NCI-H226 (cell line): ENCODE measurements around the gene SOSTDC1.
A peak's percentile ranks its signal among the peaks of the same experiment; 100 is the strongest.
"Not testable (repeated sequence)": the region's sequence is repeated elsewhere in the genome, so short reads cannot be mapped to it uniquely, and the experiment has no call there.

Source experiments
- DNase-seq: peaks from one replicate; pipeline ENCODE4 v3.0.0-alpha.2; 2015

Gene SOSTDC1

DNA sequence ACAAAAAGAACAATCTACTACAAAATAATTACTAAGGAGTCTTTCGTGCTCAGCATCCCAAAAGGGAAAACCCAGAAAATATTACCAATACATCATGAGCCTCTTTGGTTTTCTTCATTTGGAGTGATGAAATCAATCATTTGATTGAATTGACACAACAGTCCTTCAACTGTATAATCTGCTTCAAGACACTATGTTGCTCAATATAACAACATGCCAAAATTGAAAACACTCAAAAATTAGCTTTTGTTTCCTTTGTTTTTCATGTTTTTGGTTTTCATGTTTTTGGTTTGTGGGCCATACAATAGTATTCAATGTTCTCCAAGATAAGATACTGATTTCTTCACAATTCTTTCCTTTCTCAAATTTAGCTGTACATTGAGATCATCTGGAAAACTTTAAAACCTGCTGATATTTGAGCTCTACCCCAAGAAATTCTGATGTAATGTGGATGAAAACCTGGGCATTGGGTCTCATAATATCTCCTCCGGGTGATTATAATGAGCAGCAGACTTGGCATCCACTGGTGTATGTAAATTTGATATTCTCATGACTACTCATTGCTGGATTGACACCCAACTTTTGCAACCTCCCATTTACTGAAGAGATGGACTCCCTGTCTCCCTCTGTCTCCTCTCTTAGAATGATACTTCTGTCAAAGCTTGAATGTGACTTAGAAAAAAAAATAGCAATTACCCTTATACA lies 4.6 kb downstream of the SOSTDC1 start:
- no peak for DNase-seq

DNA sequence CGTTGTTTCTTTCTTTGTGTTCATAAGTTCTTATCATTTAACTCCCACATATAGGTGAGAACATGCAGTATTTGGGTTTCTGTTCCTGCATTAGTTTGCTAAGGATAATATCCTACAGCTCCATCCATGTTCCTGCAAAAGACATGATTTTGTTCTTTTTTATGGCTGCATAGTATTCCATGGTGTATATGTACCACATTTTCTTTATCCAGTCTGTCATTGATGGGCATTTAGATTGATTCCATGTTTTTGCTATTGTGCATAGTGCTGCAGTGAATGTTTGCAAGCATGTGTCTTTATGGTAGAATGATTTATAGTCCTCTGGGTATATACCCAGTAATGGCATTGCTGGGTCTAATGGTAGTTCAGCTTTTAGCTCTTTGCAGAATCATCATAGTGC lies 9.2 kb downstream of the SOSTDC1 start:
- DNase-seq, result not testable (repeated sequence)

DNA sequence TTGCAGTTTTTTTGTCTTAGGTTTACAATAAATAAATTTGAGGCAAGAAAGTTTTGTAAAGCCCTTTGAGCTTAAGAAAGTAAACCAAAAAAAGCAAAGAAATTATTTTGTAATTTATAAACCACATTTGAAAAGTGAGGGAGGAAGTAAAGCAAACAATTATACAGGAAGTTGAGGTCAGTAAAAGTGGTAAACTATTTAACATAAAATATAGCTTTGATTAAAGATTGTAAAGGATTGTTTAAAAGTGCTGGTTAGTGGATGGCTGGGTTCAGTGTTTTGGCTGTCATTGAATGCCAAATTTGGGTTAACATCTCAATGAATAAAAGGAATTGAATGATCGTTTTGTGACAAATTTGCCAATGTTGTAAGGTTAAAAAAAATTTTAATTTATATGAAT lies 9.9 kb downstream of the SOSTDC1 start:
- DNase-seq, result no peak

DNA sequence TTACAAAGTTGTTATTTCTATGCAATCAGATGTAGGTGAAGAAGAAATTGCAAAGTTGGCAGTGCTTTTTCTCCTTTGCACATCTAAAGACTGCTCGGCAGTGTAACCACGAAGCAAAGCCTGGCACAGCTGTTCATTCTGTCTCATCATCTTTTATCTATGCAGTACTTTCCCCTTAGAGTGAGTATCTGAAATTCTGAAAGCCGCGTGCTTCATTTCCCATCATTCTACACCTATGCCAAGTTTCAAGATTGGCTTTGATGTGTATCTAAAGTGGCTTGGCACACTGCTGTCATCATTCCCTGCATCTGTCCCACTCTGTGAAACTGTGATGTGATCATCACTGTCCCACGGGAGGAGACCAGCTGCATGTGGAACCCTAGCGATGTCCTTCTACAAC lies 15.2 kb downstream of the SOSTDC1 start:
- DNase-seq, result no peak

DNA sequence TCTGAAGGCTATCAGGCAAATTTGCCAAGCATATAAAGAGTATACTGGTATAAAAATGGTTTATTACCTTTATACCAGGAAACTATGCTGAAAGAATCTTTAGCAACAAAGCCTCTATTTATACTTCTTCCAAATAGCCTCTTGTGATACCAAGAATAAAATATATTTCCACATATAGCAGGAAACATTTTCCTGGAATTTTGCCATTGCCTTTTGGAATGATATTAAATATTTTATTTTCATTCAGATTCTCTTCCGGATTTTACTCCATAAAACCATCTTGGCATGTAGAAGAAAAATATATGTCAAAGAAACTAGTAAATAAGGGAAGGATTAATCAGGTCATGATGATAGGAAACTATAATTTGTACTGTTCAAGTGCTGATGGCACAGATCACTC lies 17.7 kb downstream of the SOSTDC1 start:
- DNase-seq, result no peak

DNA sequence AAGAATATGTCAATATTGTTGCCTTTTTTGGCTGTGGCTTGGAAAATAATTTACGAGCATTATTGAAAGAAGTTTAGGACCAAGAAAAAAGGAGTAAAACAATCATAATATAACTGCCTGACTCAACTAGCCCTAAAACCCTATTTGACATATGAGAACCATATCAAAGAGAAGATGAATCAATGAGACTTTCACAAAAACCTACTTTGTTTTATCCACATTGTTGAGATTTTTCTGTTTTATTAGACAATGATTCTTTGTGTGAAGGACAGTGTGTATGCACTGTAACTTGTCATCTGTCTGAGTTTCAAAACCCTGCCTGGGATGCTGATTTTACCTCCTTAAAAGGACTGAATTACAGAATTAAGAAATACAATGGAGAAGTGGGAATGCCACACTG lies 19.0 kb downstream of the SOSTDC1 start:
- DNase-seq, result no peak

DNA sequence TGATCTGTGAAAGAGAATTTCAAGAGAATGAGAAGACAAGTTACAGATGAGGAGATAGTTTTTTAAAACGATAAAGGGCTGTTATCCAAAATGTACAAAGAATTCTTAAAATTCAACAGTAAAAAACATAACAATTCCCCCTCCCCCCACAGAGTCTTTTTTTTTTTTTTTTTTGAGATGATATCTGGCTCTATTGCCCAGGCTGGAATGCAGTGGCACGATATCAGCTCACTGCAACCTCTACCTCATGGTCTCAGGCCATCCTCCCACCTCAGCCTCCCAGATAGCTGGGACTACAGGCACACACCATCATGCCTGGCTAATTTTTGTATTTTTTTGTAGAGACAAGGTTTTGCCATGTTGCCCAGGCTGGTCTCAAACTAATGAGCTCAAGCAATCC lies 21.7 kb downstream of the SOSTDC1 start:
- not testable (repeated sequence) for DNase-seq

DNA sequence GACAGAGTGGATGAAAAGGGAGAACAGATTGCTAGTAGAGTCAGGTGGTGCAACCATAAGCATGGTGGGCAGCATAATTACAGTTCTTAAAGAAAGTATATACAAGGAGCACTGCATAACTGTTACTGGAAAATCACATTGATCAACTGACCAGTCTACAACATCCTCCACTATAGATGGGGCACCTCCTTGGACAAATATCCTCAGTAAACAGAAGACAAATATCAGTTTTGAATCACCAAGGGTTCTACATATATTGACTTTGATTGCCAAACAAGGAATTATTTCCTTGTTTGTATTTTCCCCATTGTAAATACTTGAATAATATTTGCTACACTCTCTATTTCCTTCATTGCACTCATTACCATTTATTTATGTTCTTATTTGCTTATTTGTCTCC lies 26.6 kb downstream of the SOSTDC1 start:
- no peak for DNase-seq

DNA sequence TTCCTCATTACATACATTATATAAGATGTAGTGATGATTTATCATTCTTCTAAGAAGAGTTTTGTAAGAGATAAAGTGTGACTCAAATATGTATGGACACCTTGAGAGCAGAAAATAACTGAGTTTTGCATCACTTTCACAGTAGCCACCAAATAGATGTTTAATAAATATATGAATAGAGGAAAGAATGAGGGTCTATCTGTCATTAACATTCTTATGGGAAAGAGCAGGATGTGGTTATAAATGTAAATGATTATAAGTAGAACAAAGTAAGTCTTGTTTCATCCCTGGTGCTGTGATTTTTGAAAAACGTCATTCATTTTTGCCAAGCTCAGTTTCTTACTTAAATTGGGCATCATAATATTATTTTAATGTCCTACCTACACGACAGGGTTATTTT lies 29.2 kb downstream of the SOSTDC1 start:
- DNase-seq, result no peak

DNA sequence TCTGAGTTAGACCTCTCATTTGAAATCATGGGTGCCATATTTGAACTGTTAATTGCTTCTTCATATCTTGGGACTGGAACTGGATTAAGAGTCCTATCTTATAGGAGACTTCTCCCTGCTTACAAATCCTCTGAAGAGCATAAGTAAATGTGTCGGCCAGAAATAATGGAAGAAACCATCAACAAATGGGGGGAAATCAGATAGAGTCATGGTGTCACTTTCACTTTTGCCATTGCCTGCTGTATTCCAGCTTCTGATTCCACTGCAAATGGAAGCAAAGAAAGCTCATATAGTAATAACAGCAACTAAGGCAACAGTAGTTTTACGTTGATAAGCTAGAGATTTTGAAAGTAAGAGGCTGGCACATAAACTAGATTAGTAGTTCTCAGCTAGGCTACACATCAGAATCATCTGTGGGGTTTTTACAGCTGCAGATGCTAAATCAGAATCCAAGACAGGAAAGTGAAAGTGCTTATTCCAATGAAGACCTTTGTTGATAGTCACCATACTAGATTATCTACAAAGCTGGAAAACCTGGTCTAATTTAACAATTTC lies 31.9 kb downstream of the SOSTDC1 start:
- DNase-seq, result no peak

DNA sequence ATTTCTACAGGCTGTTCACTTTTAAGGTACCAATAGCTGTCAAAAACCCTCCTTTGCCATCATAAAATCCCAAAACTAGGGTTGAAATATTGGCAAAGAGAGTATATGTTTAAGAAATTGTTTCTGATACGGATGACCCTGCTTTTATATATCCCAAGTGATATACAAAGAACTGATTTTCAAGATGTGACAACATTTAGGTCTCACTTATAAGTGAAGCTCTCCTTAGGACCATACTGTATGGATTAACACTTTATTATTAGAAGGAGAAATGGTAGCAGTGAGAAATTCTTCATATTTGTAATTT lies 33.2 kb downstream of the SOSTDC1 start:
- DNase-seq, result no peak

DNA sequence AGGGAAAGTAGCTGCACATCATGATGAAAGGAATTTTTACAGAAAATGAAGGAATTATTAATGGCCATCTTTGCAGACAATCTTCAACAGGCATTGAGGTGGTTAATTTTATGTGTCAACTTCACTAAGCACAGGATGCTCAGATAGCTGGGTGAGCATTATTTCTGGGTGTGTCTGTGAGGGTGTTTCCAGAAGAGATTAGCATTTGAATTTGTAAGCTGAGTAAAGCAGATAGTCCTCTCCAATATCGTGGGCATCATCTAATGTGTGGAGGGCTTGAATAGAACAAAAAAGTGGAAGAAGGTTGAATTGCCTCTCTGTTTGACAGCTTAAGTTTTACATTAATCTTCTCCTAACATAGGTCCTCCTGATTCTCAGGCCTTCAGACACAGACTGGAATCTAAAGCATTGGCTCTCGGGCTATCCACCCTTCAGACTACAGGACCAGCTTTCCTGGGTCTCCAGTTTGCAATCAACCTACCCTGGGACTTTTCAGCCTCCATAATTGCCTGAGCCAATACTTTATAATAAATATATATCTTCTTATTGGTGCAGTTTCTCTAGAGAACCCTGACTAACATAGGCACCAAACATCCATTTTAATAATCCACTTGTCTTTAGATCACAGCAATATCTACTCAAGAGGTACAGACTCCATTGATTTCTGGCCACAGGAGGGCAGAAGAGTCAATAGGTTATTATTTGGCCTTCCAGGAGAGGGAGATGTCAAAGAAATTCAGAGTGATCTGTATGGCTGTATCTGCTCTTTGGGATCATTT lies 33.7 kb downstream of the SOSTDC1 start:
- DNase-seq, result peak; percentile 31

DNA sequence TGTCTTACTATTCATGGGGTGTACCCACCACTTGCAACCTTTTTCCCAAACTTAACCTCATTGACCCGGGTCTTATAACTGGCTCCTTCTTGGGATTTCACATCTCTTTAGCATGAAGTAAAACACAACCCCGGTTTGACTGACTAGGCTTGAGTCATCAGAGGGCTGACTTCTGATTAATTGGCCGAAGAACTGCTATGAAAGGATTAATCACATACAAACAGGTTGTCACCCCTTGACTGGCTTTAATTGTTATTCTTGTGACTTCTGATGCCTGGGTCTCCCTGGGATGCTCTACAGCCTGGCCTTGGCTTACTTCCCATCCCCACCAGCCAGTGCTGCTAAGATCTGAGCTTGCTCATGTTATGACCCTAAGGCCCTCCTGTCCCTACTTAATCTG lies 35.4 kb downstream of the SOSTDC1 start:
- peak; percentile 51 for DNase-seq

DNA sequence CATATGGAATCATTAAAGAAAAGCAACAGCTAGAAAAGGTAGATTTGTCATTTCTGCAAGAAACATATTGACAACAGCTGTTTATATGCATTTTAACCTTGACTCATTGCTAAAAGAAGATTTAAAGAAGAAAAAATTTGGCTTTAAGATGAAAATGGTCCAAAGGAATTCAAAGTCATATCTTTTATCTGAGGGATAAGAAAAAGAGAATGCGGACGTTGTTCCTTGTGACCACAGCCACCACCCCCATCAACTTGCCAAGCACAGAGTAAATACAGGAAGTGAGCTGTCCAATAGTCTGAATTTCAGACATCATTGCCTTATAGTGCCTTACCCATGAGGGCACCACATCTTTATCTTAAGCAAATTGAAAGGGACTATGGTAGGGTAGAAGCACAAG lies 36.9 kb downstream of the SOSTDC1 start:
- peak; percentile 67 for DNase-seq

DNA sequence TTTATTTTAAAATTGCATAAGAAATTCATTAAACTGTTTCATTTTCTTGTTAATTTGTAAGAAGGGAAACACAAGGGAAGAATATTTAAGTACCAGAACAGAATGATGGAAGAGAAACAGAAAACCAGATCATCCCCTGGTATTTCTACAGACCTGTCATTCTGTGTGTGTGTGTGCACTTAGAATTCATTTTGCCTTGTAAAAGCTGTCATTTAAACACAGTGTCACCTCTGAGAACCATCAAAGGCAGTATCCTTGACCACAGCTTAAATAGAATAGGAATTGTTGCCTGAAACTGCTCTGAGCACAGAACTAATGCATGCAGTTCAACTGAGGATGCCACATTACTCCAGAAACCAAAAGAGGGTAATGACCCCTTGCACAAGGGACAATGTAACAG lies 37.4 kb downstream of the SOSTDC1 start:
- no peak for DNase-seq

DNA sequence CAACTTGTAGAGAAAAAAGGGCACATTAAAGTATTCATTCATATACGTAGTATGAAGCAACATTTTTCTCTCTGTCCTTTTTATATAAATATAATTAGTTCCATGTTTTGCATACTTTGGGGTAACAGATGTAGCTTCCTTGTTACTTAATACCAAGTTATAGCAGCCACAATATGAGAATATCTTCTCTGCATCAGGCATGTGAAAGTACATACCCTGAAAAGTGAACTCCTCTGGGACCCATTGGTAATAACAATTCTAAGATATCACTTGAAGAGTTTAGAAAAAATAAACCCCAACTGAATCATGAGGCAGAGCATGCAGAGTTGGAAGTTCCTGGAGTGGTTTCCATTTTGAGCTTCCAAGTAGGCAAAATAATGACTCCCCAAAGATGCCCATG lies 41.8 kb downstream of the SOSTDC1 start:
- DNase-seq, result no peak

DNA sequence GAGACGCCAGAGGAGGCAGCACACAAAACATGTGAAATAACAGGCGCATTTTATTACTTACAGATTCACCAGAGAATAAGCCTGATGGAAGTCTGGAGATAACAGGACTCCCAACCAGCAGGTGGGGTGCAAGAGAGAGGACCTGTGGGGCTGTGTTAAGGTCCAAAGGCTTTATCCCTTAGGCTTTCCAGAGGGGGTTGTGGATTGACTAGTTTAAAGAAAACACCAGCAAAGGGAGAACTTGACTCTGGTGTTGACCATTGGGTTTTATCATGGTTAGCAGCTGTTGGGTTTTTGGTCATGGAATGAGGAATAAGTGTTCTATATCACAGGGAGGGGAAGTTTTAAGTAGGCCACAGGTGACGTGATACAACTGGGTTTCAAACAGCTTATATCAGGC lies 42.6 kb downstream of the SOSTDC1 start:
- no peak for DNase-seq

DNA sequence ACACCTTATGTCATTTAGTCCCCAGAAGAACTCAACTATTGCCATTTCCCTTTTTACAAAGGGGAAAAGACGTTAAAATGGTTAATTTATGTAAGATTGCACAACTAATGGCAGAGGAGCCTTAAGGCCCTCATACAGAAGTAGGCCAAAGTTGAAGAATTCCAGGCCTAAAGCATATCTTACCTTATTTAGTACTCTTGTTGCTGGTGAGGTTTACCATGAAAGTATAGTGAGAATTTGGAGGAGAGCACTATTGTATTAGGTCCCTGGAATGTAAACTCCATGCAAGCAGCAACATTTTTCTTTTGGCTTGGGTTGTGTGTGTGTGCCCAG lies 43.5 kb downstream of the SOSTDC1 start:
- DNase-seq, result no peak

DNA sequence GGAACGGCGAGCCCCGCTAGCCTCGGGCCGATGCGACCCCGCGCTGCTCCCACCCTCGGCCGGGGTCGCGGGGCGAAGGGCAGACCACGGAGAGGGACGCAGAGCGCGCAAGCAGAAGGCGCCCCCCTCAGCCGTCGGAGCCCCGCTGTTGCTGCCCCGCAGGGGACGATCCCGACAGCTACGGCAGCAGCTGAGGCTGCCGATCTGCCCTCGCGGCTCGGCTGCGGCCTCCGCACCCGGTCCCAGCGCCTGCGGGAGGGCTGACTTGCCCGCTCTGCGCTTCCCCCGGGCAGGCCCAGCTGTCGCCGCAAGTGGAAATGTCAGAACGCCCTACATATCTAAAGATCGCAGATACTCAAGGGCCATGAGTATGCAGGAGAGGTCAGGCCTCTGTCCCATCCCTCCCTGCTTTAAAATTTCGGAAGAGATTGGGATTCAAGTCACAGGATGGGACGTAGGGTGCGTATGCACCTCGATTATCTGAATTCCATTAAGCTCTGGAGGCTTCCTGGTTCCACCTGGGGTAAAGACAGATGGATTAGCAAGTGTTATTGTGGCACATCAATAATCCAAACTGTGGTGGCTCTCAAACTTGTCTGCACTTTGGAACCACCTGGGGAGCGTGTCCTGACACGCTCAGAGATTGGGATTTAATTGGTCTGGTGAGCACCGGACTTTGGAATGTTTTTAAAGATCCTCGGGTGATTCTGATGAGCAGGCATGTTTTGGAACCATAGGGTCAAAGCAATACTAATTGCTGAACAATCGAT lies 44.0 kb downstream of the SOSTDC1 start, which contains the start of gene CRPPA:
TSS of gene CRPPA (minus strand) at position 206 of the 770 bp plus-strand sequence. CDS start 216 bp downstream, outside the sequence.
- no peak for DNase-seq

DNA sequence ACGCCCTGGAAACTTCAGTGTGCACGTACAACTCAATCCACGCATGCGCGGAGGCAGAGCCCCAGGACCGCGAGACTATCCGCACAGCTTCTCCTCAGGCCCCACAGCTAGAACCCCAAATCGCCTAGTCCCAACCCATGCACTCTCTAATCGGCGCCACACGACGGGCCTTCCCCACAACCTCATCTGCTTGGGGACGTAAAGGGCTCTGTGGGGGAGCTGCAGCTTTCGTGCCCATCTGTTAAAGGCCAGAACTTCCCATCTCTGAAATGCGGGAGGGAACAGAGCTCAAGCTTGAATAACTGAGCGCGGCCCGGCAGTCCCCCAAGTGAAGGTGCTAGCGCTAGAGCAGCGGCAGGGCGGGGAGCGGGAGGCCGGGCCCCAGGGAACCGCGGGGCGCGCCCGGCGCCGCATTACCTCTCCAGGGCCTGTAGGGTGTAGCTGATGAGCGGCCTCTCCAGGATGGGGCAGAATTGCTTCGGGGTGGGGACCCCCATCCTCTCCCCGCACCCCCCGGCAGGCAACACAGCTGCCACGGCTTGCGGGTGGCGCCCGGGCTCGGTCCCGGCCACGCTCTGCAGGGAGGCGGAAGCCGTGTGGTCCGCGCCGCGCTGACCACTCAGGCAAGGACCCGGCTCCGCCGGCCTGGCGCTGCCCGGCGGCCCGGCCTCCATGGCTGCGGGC lies 44.7 kb downstream of the SOSTDC1 start:
- peak; percentile 91 for DNase-seq

DNA sequence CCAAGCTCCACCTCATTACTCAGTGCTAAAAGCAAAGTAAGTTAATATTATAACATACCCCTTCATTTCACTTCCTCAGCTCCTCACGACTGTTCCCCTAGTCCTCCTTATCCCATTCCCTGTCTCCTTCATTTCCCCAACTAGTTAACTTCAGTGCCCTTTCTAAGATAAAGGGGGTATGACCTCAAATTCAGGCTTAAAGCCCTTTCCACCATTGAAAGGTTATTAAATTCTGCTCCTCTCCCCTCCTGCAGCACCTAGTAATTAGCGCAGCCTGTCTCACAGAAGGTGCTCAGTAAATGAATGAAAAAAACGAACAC lies 45.2 kb downstream of the SOSTDC1 start:
- DNase-seq, result no peak

DNA sequence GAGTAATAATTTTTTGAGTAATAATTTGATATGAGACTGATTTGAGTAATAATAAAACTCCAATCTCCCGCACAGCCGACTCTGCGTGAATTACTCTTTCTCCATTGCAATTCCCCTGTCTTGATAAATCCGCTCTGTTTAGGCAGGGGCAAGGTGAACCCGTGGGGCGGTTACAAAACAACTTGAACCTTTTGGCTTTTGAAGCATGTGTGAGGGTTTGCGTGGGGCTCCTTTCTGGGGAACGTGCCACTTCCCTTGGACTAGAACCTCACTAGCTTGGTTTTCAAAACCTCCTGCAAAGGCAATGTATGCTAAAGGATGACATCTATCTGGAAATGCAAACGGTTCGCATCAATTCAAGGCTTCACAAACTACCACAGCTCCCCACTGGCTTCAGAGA lies 45.7 kb downstream of the SOSTDC1 start:
- DNase-seq, result no peak

DNA sequence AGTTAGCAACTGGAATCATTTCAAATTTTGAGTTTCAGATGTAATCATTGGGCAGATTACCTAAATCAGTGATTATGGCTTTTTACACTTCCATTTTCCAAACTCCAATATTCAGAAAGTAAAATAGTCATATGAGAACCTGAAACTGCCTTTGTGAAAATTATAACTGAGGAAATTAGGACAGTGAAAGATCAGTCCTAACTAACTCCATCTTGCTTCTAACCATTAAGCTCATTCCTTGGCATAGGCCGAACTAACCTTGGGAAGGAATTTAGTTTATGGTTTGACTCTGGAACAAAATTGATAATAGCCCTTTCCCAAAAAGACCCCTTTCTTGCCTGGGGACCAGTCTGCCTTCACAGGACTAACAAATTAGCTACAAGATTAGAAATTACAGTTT lies 46.4 kb downstream of the SOSTDC1 start:
- DNase-seq, result no peak
